Lower lobe of right lung (tissue), 2 donors: ENCODE measurements around the gene AHCYL1. TPM values are rescaled to one million over a fixed set of nuclear protein-coding genes. Genes with fewer than 3 reads are reported as not detected.

Experiments
- ATAC-seq, 2 donors: fragments of 200-7000 bp; cut with Tn5 transposase; one replicate each; pipeline ENCODE4 v1.9.1; 2020 to 2022; ENCODE audit warnings: mild to moderate bottlenecking in 2 of 2, moderate library complexity in 2 of 2
- DNase-seq: peaks from one replicate; pipeline ENCODE4 v3.0.0-alpha.2; 2020
- H3K27ac ChIP-seq: fragments of 200-600 bp; one replicate; pipeline ENCODE4 v1.8.0; 2022
- H3K27me3 ChIP-seq: fragments of 200-600 bp; one replicate; pipeline ENCODE4 v1.8.0; 2022; ENCODE audit warnings: low read depth
- H3K36me3 ChIP-seq: fragments of 200-600 bp; one replicate; pipeline ENCODE4 v1.8.0; 2022; ENCODE audit warnings: mild to moderate bottlenecking
- H3K4me1 ChIP-seq: fragments of 200-600 bp; one replicate; pipeline ENCODE4 v1.8.0; 2022
- H3K4me3 ChIP-seq: fragments of 200-600 bp; one replicate; pipeline ENCODE4 v1.8.0; 2022; ENCODE audit warnings: mild to moderate bottlenecking
- H3K9me3 ChIP-seq: fragments of 200-600 bp; one replicate; pipeline ENCODE4 v1.8.0; 2022
- CTCF ChIP-seq: fragments of 200-600 bp; IDR thresholded peaks from one replicate; pipeline ENCODE4 v1.8.0; 2022; ENCODE audit warnings: antibody characterized with exemption, mild to moderate bottlenecking
- intact Hi-C: fragments of 100-400 bp; cut with DNase I; formaldehyde crosslinking; loops from one replicate; pipeline ENCODE4 v1.11.0; 2022
- total RNA-seq: library from RNA; stranded (reverse); fragmentation: NEBNext Ultra II Directional; extraction: Animal tissue kit (Norgen Biotek cat#: 25700); gene quantifications from one replicate; pipeline ENCODE4 v1.2.1, GENCODE V29; 2021
- donor health status: DM: no; HTN: yes; CAD: no; lungs with severe emphysema.

AHCYL1 gene
- total RNA-seq, 1 donor from 2014 or later: 83.9 TPM

- Histone ChIP-seq H3K27me3 (no peaks in the 10 kb centered on the region), H3K4me1 (peaks cover 71% of the 10 kb centered on the region), H3K27ac (peak overlapping the region; percentile 97), H3K36me3 (no peaks in the 10 kb centered on the region), H3K9me3 (no peaks in the 10 kb centered on the region), H3K4me3 (peak overlapping the region; percentile 85)
- no peak for TF ChIP-seq CTCF
- ATAC-seq (no peak), DNase-seq (no peak)
- intact Hi-C loops: no loop called here
These were observed 885 bp downstream of the AHCYL1 start for GRCh38 chr1:109985247-109986053.

GRCh38 chr1:109986054-109986444, 1.5 kb downstream of the AHCYL1 start:
- H3K36me3 ChIP-seq: no peaks in the 10 kb centered on the region
- peaks cover 74% of the 10 kb centered on the region for H3K4me1 ChIP-seq
- no peaks in the 10 kb centered on the region for H3K9me3 ChIP-seq
- H3K4me3 ChIP-seq: peak overlapping the region; percentile 85
- intact Hi-C loops: no loop called here
- no peak for TF ChIP-seq CTCF
- no peak for DNase-seq
- H3K27me3 ChIP-seq: no peaks in the 10 kb centered on the region
- no peak overlapping the region for H3K27ac ChIP-seq
- no peak for ATAC-seq

GRCh38 chr1:109988349-109988914, 3.9 kb downstream of the AHCYL1 start:
- intact Hi-C loops: no loop called here
- Histone ChIP-seq H3K4me3 (no peak overlapping the region), H3K27me3 (no peaks in the 10 kb centered on the region), H3K36me3 (no peaks in the 10 kb centered on the region), H3K9me3 (no peaks in the 10 kb centered on the region), H3K27ac (no peak overlapping the region), H3K4me1 (peaks cover 71% of the 10 kb centered on the region)
- ATAC-seq (no peak), DNase-seq (no peak)
- no peak for TF ChIP-seq CTCF

GRCh38 chr1:109989506-109990301, 5.1 kb downstream of the AHCYL1 start:
- peak in 1 of 2 donors; percentile 41 for ATAC-seq

More at GRCh38 chr1:109989506-109990301, 5.1 kb downstream of the AHCYL1 start:
- H3K27me3 ChIP-seq: no peaks in the 10 kb centered on the region
- no peak for DNase-seq
- intact Hi-C loops: no loop called here
- H3K27ac ChIP-seq: peak overlapping the region; percentile 16
- H3K4me1 ChIP-seq: peaks cover 72% of the 10 kb centered on the region
- H3K9me3 ChIP-seq: no peaks in the 10 kb centered on the region
- H3K4me3 ChIP-seq: no peak overlapping the region
- no peak for TF ChIP-seq CTCF
- no peaks in the 10 kb centered on the region for H3K36me3 ChIP-seq
